Testis (tissue), 2 donors: ENCODE measurements around the gene TCEANC.

Experiments
- POLR2A ChIP-seq: fragments of 450-650 bp; IDR thresholded peaks from one replicate; pipeline ENCODE4 v1.6.1; 2017; ENCODE audit warnings: antibody characterized with exemption, mild to moderate bottlenecking, moderate library complexity
- TF ChIP-seq, protein P1 (sequence below), 3 experiments: fragments of 450-650 bp in 2 of 3; fragments of 200-600 bp in 1 of 3; sonication (generic) in 1 of 3; IDR thresholded peaks; one replicate each; pipeline ENCODE4 v1.5.1; 2016 to 2019; ENCODE audit warnings: antibody characterized with exemption in 3 of 3, mild to moderate bottlenecking in 2 of 3, moderate library complexity in 1 of 3

DNA sequence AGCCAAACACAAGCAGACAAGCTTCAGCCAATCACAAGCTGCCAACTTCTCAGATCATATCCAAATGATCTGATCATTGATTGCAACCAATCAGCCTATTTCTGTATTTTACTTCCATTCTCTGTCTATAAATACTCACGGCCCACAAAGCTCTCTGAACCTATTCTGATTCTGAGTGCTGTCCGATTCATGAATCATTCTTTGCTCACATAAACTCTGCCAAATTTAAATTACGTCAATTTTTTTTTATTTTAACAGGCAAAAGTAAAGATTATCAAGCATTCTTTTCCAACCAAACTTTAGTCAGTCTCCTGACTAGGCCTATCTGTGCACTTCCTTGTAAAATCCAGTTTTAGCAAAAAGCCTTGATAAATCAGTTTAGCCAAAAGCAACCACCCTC lies 1.8 kb upstream of the TCEANC start:
- TF ChIP-seq, protein P1, sequence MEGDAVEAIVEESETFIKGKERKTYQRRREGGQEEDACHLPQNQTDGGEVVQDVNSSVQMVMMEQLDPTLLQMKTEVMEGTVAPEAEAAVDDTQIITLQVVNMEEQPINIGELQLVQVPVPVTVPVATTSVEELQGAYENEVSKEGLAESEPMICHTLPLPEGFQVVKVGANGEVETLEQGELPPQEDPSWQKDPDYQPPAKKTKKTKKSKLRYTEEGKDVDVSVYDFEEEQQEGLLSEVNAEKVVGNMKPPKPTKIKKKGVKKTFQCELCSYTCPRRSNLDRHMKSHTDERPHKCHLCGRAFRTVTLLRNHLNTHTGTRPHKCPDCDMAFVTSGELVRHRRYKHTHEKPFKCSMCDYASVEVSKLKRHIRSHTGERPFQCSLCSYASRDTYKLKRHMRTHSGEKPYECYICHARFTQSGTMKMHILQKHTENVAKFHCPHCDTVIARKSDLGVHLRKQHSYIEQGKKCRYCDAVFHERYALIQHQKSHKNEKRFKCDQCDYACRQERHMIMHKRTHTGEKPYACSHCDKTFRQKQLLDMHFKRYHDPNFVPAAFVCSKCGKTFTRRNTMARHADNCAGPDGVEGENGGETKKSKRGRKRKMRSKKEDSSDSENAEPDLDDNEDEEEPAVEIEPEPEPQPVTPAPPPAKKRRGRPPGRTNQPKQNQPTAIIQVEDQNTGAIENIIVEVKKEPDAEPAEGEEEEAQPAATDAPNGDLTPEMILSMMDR (IDR thresholded peaks at IDR 0.05): no peak
- TF ChIP-seq POLR2A: no peak
